GM19099 (cell line): ENCODE results near the gene ACP3.

Experiments used
- POLR2A ChIP-seq: IDR thresholded peaks from 3 replicates; pipeline ENCODE4 v1.6.1; 2011; ENCODE audit warnings: low read depth; ENCODE audit not compliant: insufficient read length; ENCODE audit errors: extremely low read depth

The ACP3 gene

DNA sequence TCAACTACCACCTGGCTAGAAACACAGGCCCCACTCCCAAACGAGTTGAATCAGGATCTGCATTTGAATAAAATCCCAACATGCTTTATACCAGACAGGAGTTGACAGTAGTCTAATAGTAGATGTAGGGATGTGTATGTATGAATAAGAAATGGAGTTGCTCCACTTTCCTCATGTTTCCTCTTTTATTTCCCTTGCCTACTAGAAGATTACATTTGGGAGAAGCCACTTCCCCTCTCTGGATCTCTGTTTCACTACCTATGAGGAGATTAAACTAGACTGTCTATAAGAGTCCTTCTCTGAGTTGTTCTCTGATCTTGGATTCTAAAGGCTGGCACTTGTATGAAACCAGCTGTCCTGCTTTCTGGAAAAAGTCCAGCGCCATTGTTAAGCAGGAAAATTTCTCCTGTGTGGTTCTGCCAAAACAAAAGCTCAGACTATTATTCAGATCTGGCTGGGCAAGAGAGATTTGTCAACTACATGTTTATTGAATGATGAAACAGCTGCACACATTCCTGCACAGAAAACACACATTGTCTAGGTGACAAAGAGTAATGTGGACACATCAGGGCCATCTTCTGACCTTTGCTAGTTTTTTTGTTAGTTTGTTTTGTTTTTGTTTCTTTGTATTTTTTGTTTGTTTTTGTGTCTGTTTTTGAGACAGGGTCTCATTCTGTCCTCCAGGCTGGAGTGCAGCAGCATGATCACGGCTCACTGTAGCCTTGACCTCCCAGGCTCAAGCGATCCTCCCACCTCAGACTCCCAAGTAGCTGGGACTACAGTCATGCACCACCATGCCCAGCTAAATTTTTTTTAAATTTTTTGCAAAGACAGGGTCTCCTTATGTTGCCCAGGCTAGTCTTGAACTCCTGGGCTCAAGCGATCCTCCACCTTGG is 29.9 kb downstream of the ACP3 start:
- no peak for TF ChIP-seq POLR2A

- TF ChIP-seq POLR2A, result no peak
These were observed 30.6 kb downstream of the ACP3 start for GRCh38 chr3:132347811-132348210.

DNA sequence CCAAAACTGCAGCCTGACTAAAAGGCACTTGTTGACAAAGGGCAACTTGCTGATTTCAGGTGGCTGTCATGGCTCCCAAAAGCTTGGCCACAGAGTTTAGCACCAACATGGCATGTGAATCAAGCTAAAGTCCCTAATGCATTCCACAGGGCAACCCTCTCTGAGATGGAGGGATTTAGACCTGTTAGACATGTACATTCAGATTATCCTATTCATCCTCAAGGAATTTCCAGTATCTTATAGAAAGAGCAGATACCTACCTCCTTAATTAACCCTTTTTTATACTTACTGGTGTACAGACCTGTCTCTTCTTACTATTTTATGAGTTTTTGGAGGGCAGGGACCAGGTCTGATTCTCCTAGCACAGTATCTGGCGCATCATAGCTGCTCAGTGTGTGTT is 31.3 kb downstream of the ACP3 start:
- TF ChIP-seq POLR2A, result no peak

DNA sequence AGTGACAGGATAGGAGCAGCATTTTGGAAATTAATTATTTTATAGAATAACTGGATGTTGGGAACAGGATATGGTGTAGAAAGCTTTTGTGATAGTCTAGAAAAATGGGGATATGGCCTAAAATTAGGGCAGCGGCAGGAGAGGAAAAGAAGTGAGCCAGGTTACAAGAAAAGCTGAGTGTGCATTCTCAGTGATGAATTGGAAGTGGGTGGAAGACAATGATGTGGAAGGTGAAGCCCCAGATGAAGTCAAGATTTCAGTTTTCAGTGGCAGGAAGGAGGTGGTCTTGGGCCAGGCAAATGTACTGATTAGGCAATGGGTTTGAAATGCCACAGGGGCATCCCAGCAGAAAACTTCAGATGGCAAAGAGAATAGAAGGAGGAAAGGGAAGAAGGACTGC is 33.6 kb downstream of the ACP3 start:
- TF ChIP-seq POLR2A, result no peak

- no peak for TF ChIP-seq POLR2A
These were observed 34.1 kb downstream of the ACP3 start for GRCh38 chr3:132351222-132351806.

DNA sequence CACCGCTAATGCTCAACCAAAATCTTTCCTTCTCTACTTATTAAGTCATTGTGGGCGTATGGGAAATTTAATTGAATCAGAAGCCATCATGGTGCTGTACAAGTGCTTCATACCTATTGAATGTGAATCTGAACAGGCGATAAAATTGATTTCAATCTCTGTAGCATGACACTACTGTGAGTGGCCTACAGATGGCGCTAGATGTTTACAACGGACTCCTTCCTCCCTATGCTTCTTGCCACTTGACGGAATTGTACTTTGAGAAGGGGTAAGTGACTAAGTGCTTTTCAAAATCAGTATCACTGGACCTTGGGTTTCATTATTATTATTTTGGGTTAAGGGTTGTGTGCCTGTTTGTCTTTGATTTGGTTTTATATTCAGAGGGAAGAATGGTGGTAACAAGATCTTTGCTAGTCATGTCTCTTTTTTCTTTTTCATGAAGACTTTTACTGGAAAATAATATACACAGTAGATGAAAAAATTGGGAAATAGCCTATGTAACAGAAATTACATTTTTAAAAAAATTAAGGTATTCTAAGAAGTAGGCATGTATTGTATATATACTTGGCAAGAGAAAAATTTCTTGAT is 35.4 kb downstream of the ACP3 start:
- TF ChIP-seq POLR2A, result no peak

DNA sequence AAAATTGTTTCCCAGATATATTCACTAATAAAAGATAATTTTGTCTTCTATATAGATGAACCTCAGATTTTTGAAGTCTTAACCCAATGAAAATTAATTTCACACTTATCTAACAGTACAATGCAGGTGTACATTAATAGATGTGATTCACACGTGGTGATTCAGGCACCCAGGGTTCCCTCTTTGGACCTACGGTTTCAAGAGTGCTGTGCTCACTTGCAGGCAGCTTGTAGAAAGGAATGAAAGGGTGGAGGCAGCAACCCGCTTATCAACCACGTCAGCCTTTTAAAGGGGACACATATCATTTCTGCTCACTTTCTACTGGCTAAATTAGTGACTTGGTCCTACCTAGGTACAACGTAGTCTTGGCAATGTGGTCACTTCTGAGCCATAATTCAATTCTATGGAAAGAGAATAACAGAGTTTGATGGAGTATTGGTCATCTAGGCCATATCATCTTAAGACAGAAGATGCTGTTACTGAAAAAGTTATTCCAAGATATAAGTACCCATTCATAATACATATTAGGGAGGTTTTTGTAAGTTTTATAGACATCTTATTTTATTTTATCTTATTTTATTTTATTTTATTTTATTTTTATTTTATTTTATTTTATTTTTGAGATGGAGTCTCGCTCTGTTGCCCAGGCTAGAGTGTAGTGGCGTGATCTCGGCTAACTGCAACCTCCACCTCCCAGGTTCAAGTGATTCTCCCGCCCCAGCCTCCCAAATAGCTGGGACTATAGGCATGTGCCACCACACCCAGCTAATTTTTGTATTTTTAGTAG is 37.9 kb downstream of the ACP3 start:
- no peak for TF ChIP-seq POLR2A

GRCh38 chr3:132356568-132356967 is 39.4 kb downstream of the ACP3 start:
- no peak for TF ChIP-seq POLR2A

GRCh38 chr3:132360717-132361116 is 43.5 kb downstream of the ACP3 start:
- no peak for TF ChIP-seq POLR2A

DNA sequence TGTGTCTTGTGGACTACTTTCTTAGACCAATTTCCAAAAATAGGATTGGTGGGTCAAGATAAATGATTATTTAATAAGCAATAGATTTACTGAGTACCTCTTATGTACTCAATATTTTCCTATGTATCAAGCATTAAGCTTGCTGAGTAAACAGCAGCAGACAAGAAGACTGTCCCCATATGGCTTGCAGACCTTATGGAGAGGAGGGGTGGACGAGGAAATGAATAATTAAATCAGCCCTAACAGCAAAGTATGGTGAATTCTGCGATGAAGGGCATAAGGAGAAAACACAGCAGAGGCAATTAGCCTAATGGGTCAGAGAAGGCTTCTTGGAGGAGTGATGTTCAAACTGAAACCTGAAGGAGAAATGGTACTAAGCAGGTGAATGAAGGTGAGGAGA is 45.1 kb downstream of the ACP3 start:
- TF ChIP-seq POLR2A, result no peak

- TF ChIP-seq POLR2A, result no peak
These were observed 51.3 kb downstream of the ACP3 start for GRCh38 chr3:132368515-132368914.

DNA sequence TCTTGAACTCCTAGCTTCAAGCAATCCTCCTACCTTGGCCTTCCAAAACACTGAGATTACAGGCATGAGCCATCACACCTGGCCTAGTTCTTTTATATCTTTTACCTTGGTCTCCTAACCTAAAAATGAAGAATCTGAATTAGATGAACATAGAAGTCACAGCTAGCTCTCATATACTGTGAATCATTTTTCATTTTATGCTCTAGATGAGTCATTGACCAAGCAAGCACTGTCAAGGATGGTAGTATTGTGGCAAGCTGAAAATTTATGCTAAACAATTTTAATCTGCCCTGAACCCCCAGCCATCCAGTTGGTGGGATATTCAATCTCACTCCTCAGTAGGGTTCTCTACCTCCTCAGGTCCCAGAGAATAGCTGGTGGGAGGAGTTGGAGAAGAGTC is 51.8 kb downstream of the ACP3 start:
- no peak for TF ChIP-seq POLR2A

DNA sequence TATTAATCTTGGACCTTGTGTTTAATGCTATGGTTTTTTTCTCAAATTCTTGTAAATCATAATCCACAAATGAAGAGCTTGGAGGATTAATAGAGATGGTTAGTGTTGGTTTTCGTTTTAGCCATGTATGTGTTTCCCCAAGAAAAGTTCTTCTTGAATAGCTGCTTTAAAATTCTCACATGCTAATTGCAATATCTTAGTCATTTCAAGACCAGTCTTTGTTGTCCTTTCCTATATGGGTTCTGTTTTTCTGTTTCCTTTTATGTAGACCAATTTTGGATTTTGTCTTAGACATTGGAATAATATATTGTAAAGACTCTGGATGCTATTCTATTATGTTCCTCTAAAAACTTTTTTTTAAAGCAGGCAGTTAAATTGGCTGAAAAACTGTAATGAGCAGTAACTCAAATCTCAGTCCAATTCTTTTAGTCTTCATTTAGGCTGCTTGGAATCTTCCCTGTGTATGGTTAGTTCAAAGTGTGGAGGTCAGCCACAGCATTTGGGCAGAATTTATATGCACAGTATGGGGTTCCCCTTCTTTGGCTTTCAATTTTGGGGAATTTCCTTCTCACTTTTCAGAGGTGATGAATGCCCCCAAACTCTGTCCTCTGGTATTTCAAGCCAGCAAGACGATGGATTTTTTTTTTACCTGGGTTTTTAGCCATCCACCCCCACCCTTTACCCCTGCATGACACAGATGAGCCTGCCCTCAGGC is 61.0 kb downstream of the ACP3 start:
- TF ChIP-seq POLR2A, result no peak

DNA sequence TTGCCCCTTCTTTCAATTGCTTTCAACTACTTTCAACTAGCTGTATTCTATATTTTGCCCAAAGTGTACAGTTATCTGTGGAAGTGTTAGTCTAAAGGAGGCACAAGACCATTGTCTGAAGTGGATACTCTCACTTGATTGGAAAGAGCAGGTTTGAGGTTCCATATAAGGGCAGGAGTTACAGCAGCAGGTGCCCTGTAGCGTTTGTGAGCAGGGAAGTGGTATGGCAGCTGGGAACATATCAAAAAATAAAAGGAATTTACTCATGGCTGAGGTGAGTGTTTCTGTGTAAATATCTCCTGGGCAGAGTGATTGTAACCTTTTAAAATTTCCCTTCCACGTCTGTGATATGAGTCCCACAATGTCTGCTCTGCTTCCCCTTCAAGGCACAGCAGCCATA is 61.6 kb downstream of the ACP3 start:
- no peak for TF ChIP-seq POLR2A

DNA sequence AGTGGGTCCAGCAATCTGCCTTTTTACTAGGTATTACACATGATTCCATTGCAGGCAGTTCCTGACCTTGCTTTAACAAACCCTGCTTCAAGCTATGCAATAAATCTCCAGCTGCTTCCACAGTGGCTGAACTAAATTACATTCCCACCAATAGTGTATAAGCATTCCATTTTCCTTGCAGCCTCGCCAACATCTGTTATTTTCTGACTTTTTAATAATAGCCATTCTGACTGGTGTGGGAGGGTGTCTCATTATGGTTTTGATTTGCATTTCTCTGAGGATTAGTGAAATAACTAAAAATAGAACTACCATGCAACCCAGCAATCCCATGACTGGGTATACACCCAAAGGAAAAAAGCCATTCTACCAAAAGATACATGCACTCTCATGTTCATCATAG is 63.7 kb downstream of the ACP3 start:
- no peak for TF ChIP-seq POLR2A
